Stimulated activated CD4-positive, alpha-beta T cell treated with anti-CD3 and anti-CD28 coated beads, TNF-alpha, amount 100 ng/mL, for 24 hours (primary cell): Measurements from ENCODE around the gene CD96.
"Not testable (repeated sequence)": the region's sequence is repeated elsewhere in the genome, so short reads cannot be mapped to it uniquely, and the experiment has no call there.

Experiments used
- DNase-seq, 3 experiments: peaks; one replicate each; pipeline ENCODE4 v3.0.0-alpha.2; 2020; ENCODE audit warnings: low read depth in 3 of 3

Gene CD96

DNA sequence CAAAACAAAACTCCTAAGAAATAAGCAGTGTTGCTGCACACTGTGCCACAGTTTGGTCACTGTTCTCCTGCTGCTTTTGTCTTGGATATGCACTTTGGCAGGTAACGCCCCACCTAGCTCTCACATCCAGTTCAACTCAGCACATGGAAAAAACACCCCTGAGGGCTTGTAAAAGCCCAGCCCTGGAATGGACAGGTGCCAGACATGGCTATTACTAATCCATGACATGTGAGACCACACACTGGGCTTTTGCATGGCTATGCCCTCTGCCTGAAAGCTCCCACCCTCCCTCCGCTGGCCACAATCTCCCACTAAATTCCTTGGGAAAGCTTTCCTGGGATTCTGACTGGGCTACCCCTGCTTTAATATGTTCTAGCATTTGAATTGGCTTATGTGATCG, 77.8 kb downstream of the CD96 start:
- DNase-seq, result no peak

DNA sequence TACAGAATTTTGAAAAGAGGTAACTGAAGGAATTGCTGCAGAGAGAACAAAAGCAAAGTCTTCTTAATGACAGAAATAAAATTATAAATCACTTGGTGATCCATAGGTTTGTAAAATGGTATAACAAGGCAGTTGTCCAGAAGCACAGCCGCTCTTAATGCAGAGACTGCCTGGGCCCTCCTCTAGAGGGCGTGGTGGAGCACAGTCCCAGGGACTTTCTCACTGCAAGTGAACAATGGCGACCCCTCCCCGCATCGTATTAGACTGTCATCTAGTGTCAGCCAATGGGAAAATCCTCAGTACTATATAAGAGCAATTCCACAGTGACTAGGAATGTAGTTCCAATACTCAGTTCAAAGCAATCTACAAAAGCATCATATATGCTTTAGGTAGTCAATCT, 79.5 kb downstream of the CD96 start:
- DNase-seq, result no peak

DNA sequence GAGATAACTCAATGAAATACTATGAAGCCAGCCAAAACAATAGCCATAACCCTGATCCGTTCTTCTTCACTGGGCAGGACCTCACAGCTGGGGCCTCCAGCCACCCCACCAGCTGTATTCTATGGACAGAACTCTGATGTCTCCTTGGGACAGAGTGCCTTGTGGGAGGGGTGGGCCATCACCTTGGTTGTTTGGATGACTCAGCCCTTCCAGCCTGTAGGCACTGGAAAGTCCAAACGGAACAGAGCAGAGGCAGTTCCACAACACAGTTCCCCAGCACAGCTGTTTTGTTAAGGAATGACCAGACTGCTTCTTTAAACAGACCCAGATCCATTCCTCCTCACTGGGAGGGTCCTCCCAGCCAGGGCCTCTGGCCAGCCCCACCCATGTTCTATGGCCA, 85.1 kb downstream of the CD96 start:
- DNase-seq, result no peak

DNA sequence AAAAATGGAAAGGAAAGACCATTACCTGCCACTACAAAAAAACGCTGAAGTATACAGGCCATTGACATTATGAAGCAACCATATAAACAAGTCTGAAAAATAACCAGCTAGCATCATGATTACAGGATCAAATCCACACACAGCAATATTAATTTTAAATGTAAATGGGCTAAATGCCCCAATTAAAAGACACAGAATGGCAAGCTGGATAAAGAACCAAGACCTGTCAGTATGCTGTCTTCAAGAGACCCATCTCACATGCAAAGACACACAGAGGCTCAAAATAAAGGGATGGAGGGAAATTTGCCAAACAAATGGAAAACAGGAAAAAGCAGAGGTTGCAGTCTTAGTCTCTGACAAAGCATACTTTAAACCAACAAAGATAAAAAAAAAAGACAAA, 87.0 kb downstream of the CD96 start:
- not testable (repeated sequence) for DNase-seq

DNA sequence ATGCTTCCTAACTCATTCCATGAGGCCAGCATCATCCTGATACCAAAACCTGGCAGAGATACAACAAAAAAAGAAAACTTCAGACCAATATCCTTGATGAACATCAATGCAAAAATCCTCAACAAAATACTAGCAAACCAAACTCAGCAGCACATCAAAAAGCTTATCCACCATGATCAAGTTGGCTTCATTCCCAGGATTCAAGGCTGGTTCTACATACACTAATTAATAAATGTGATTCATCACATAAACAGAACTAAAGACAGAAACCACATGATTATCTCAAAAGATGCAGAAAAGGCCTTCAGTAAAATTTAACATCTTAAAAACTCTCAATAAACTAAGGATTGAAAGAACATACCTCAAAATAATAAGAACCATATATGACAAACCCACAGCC, 88.6 kb downstream of the CD96 start:
- not testable (repeated sequence) for DNase-seq

DNA sequence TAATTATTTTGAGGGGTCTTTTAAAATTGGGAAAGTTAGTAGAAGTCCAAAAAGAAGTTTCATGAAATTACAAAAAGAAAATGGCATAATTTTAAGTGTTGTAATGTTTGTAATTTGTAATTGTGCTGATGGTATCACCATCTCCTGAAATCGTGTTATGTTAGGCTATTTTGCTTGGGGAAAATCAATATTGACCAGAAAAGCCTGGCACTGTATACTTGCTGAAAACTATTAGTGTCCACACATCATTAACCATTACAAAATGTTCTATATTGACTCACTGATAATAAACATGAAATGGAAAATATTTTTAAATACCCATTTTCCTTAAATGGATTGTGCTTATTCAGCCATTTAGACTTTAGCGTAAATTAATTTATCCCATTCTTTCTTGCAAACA, 93.4 kb downstream of the CD96 start:
- DNase-seq, result no peak

DNA sequence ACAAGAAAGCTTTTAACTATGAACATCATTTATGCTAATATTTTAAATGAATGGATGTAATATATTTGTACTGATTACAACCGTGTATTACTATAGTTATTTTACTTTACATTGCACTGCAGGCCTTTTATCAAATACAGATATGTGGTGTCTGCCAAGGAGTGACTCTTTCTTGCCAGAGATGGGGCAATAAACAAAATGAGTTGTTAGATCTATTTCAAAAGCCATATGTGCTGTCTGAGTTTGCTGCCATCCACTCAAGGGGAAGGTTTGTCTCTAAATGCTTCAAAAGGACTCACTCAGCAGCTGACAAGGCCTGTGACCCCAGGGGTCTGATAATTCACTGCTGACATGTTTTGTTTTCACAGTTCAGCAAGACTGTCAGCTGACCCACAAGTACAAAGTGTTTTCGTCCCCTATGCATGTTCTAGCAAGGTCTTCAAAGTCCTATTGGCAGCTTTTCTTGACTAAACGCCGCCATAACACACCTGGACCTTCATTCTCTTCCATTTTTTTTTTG, 94.4 kb downstream of the CD96 start:
- no peak for DNase-seq

DNA sequence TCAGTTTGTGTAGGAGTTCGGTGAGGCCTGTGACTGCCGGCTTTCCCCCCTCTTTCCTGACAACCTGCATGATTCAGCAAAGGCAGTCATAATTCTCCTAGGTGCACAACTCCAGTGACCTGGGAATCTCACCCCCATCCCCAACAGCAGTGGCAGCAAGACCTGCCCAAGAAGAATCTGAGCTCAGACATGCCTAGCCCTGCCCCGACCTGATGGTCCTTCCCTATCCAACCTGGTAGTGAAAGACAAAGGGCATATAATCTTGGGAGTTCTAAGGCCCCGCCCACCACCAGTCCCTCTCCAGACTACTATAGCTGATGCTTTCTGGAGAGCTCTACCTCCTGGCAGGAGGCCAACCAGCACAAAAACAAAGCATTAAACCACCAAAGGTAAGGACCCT, 97.3 kb downstream of the CD96 start:
- no peak for DNase-seq

DNA sequence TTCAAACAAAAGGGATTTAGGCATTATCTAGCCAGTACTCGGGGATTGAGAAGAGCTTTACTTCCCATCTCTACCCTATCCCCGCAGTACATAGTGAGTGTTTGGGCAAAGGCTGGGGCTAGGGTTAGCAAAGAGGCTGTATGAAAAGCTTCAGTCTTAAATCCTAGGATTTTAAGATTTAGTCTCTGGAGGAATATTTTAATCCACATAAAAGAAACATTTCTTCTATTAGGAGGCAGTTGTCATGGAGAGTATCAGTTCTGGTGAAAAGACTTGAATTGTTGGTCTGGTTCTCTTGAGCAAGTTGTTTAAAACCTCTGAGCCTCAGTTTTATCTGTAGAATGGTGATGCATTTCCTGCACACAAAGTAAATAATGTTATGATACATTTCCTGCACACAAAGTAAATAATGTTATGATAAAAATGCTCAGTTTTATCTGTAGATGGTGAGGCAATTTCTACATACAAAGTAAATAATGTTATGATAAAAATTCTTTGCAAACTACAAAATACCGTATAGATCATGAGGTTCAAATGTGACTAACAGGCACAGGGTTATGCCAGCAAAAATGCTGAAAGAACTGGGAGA, 107.1 kb downstream of the CD96 start:
- DNase-seq, result no peak

DNA sequence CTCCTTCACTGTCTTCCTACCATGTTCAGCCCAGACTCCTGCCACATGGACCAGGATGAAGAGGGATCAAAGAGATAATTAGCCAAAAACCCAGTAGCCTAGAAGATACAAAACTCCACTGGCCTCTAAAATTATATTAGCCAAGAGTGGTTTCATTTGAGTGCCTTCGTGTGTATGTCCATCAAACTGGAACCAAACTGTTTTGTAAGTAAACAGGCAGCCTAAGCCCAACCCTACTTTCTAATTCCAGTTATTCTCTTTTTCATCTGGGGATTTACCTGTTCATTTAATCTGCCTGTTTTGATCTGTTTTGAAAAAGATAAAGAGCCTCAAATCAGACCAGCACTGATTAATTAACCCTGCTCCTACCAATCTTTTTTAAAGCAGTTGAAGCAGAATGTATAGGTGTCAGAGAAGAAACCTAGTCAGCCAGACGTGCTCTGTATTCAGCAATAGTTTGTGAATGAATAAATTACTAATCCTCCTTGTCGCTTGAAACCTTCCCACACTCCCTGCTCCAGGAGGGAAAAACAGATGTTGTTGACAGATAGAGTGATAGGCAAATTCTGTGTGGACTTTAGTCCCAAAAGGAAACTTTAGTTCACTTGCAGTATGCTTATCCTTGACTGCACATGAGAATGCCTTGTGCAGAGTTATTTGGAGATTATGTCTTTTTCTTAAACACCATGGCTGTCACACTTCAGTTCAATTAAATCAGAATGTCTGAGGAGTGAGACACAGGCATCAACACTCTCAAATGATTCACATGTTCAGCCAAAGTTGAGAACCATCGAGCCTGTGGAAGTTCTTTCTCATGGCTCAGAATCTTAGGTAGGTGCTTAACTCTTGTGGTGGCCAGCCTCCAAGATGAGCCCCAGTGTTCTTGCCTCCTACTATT, 108.6 kb downstream of the CD96 start:
- no peak for DNase-seq

DNA sequence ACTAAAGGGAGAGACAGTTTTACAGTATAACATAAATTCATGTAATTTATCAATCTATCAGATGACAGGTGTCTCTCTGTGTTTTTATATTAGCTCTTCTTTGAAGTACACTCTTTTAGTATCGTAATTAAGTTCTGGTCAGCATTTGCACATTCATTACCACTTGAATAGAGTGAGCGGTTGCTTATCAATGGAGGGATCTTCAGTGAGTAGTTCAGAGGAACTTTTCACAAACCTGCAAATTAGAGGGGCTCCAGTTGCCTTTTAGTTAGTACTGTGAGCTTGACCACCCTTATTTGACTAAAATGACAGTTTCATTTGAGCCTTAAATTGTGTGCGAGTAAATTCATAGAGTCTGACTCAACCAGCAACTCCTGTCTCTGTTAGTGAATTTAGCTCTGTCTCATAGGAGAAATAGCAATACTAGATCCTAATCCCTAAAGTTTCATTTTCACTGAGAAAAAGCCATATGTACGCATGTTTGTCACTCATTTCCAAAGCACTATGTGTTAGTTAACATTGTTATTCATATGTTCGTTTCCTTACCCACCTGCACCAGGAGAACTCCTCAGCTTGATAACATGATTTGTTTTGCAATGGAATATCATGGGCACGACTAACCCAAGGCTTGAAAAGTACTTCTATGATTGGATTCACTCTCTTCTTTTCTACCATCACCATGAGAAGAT, 110.6 kb downstream of the CD96 start:
- DNase-seq, result no peak

DNA sequence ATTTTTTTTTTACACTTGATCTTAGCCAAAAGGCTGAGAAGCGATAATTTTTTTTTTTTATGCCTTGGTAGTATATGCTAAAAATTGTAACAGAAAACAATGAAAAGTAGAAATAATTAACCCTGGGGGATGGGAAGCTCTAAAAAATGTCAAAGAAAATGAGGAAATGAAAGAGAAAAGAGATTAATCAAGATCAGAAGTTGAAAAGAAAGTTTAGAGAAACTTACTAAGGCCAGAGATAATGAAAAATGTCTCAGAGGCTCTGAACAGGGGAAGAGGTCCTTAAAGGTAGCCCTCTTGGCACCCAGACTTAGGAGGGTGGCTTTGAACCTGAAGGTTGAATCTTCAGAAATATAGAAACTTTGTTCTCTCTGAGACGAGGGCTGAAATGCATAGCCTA, 111.8 kb downstream of the CD96 start:
- no peak for DNase-seq

DNA sequence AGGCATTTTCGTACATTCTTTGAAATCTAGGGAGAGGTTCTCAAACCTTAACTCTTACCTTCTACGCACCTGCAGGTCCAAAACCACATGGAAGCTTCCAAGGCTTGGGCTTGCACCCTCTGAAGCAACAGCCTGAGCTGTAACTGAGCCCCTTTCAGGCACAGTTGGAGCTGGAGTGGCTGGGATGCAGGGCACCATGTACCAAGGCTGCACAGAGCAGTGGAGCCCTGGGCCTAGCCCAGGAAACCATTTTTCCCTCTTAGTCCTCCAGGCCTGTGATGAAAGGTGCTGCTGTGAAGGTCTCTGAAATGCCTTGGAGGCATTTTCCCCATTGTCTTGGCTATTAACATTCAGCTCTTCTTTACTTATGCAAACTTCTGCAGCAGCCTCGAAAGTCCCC, 120.0 kb downstream of the CD96 start:
- DNase-seq, result no peak

DNA sequence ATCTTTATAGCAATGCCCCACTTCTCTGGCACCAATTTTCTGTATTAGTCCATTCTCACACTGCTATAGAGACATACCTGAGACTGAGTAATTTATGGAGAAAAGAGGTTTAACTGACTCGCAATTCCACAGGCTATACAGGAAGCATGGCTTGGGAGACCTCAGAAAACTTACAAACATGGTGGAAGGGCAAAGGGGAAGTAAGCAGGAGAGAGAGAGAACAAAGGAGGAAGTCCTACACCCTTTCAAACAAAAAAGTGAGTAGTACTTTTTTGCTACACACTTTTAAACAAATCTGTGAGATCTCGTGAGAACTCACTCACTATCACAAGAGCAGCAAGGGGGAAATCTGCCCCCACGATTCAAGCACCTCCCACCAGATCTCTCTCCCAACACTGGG, 120.9 kb downstream of the CD96 start:
- no peak for DNase-seq

DNA sequence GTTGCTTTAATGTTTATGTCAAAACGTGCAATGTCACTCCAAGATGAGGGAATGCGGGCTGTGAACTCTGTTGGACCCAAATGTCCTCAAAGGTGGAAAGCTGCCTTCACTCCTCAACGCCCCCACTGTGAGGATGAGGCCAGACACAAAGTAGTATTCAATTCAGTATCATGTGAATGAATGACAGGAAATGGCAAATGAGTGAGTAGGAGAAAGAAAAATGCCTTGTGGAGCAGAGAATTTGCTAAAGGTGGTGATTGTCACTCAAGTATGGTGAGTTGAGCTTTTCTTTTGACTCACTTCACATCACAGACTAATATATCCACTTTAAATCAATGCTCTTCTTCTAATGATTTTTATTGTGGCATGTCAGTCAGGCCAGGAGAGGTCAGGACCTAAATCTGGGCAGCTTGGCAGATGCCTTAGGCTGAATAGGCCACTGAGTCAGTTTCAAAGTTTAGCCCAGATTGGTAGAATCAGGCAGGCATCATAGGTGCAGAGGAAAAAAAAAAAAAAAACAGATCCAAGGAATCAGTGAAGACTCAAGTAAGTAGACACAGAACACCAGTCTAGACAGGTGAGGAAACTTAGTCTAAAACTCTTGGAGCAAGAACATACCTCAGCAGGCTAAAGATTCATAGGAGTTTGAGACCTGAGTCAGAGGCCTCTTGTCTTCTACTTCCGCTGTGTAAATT, 124.2 kb downstream of the CD96 start:
- DNase-seq, result no peak

DNA sequence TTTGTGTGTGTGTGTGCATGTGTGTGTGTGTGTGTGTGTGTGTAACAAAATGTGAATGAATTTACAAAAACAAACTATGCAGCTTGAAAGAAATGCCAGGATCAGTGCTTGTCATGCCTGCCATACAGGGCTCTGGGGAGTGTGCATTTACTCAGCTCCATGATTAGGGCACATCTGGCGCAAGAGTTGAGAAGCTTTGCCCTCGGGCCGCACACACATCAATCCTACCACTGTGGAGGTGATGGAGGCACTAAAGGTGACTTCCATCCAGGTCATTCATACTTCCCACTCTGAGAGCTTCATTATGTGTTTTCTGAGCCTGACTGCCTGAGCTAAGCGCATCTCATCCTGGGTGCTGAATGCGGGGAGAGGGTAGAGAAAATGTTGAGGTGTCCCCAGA, 125.2 kb downstream of the CD96 start:
- no peak for DNase-seq

DNA sequence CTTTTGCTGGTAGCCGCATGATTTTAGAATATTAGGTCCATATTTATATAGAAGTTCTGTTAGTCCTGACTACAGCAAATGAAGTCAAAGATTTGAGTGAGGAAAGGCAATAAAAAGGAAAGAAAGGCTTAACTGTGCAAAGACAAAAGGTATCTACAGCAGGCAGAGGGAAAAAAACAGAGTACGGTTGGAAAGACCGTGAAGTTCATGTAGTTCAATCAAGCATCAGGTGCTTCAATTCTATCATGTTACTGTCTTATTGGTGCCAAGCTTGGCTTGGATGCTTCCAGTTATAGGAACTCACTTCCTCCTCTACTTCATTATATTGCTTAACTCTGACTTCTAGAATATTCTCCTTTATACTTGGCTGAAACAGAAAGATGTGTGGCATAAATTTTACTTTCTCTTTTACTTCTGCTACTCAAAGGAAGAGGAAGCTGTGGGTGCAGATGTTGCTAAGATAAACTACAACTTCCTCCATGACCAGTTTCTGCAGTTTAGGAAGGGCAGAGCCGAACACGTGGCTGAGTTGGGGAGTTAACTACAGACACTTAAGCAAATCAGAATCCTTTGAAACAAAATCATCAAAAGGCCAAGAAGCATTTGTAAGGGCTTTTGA, 125.7 kb downstream of the CD96 start:
- DNase-seq, result peak; percentile 44 to 52 (median 52)

DNA sequence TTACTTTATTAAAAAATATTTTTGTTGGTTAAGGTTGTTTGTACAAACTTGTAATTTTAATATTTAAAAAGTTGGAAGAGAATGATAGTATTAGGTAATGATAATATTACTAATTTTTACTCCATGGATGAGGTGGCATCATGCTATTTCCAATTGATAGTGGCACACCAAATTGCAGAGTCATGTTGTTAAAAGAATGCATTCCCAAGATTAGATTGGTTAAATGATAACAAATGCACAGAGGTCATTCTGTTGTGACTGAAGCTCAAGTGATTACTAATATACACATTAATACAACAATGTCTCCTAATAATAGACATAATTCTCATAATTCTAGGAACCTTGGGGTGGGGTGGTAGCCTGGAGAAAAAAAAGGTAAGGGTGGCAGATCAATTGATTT, 126.3 kb downstream of the CD96 start:
- no peak for DNase-seq

DNA sequence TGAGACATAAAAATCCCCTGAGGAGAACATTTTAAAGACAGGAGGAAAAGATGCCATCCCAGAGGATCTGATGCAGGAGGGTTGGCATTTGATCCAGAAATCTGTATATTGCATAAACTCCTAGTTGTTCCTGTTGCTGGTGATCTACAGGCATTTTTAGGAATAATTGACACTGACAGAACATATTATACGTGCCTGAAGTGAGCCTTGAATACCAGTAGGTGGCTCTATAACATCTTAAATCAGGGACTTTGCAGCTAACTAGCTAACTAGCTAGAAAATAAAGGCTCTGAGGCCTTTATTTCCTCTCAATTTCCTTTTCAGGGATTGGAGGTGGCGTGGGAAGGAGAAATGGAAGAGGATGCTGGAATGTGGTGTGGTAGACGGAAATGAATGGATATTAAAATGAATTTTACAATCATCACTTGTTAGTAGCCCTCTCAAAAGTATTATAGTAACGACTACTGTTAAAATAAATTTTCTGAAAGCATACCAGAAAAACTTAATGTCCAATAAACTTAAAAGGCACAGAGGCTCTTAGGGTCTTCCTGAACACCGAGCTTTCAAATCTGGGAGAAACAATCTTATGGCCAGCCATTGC, 127.0 kb downstream of the CD96 start:
- DNase-seq, result no peak

DNA sequence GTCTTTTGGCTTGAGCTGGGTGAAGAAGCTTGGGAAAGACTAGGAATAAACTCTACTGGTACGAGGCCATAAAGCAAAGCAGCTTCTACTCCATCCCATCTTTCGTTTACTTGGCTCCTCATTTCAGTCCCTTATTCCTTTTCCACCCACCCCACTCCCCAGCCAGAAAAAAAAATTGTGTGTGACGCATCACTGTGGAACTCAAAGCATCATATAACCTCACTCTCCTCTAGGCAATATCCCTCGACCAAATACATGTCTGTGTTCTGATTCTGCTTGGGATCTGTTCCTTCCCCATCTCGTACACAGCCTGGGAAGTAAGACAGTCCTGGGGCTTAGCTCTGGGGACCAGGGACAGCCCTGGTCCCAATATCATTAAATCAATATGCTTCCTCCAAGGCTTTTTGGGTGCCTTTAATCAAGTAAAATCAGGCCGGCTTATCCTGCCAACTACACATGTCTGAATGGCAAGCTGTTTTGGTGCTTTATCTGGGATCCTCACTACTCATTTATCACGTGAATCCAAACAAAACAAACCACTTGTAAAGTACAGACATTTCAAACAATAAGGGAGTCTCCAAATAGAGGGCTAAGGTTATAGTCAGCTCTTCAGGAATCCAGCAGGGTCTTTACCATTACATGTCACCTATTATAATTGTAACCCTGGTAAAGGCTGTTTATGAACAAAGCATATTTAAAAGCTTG, 128.1 kb downstream of the CD96 start:
- DNase-seq, result no peak

DNA sequence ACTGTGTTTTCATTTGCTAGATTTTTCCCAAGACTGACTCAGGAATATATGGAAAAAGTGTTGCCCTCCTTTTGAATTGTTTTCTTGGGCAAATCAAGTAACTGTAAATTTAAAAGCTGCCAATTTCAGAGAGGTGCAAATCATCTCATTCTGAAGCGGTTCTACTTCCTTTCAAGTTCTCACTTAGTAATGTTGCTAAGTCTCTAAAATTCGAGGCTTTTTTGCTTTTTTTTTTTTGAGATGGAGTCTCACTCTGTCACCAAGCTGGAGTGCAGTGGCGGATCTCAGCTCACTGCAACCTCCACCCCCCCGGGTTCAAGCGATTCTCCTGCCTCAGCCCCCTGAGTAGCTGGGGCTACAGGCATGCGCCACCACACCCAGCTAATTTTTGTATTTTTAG, 130.5 kb downstream of the CD96 start:
- not testable (repeated sequence) for DNase-seq
